ENCODE measurements around the gene SSU72. TPM values are rescaled to one million over a fixed set of nuclear protein-coding genes. Genes with fewer than 3 reads are reported as not detected.
"Not testable (repeated sequence)": the region's sequence is repeated elsewhere in the genome, so short reads cannot be mapped to it uniquely, and the experiment has no call there.

Gene SSU72
- total RNA-seq, 1 experiment from 2014 or later: 99.4 TPM

GRCh38 chr1:1529321-1529720 lies 45.3 kb downstream of the SSU72 start:
- DNase-seq (ENCODE audit: low read depth): no peak

- DNase-seq (ENCODE audit: low read depth): no peak
Observed at GRCh38 chr1:1528301-1529267, 46.1 kb downstream of the SSU72 start.

- no peak for DNase-seq (ENCODE audit: low read depth)
Observed at GRCh38 chr1:1527092-1527816, 47.4 kb downstream of the SSU72 start.

- DNase-seq (ENCODE audit: low read depth): not testable (repeated sequence)
Observed at GRCh38 chr1:1526476-1526875, 48.2 kb downstream of the SSU72 start.

GRCh38 chr1:1524750-1525383 lies 49.8 kb downstream of the SSU72 start:
- not testable (repeated sequence) for DNase-seq (ENCODE audit: low read depth)

- DNase-seq (ENCODE audit: low read depth): not testable (repeated sequence)
Observed at GRCh38 chr1:1523651-1524050, 51.0 kb downstream of the SSU72 start.

- not testable (repeated sequence) for DNase-seq (ENCODE audit: low read depth)
Observed at GRCh38 chr1:1523226-1523625, 51.4 kb downstream of the SSU72 start.

GRCh38 chr1:1522536-1522935 lies 52.1 kb downstream of the SSU72 start:
- not testable (repeated sequence) for DNase-seq (ENCODE audit: low read depth)

- no peak for DNase-seq (ENCODE audit: low read depth)
Observed at GRCh38 chr1:1521331-1521730, 53.3 kb downstream of the SSU72 start.

GRCh38 chr1:1519805-1520505 lies 54.7 kb downstream of the SSU72 start:
- not testable (repeated sequence) for DNase-seq (ENCODE audit: low read depth)

GRCh38 chr1:1518621-1519007 lies 56.0 kb downstream of the SSU72 start:
- DNase-seq (ENCODE audit: low read depth): not testable (repeated sequence)

- no peak for DNase-seq (ENCODE audit: low read depth)
Observed at GRCh38 chr1:1517973-1518620, 56.6 kb downstream of the SSU72 start.

- DNase-seq (ENCODE audit: low read depth): not testable (repeated sequence)
Observed at GRCh38 chr1:1516923-1517322, 57.7 kb downstream of the SSU72 start.

GRCh38 chr1:1514376-1514775 lies 60.3 kb downstream of the SSU72 start:
- DNase-seq (ENCODE audit: low read depth): not testable (repeated sequence)

- DNase-seq (ENCODE audit: low read depth): not testable (repeated sequence)
Observed at GRCh38 chr1:1513675-1514074, 61.0 kb downstream of the SSU72 start.

- DNase-seq (ENCODE audit: low read depth): not testable (repeated sequence)
Observed at GRCh38 chr1:1512425-1512824, 62.2 kb downstream of the SSU72 start.

- peak; percentile 94 for DNase-seq (ENCODE audit: low read depth)
Observed at GRCh38 chr1:1511533-1512285, 63.0 kb downstream of the SSU72 start, which contains the start of gene ATAD3A. ATAD3A (plus strand) TSS chr1:1512162; CDS start chr1:1512269, 107 bp downstream.

- peak; percentile 17 for DNase-seq (ENCODE audit: low read depth)
Observed at GRCh38 chr1:1510912-1511532, 63.6 kb downstream of the SSU72 start.

- DNase-seq (ENCODE audit: low read depth): not testable (repeated sequence)
Observed at GRCh38 chr1:1509465-1509850, 65.2 kb downstream of the SSU72 start.
